Activated CD4-positive, alpha-beta T cell treated with anti-CD3 and anti-CD28 coated beads, Interleukin-2, amount 10 ng/mL, durations not matched to agents 7 days and 5 days (primary cell): ENCODE results near the gene CACFD1. TPM values are rescaled to one million over a fixed set of nuclear protein-coding genes. Genes with fewer than 3 reads are reported as not detected.

Source experiments
- CTCF ChIA-PET: fragments of 350-600 bp; sonication (Branson Sonifier 250); formaldehyde crosslinking; loops from one replicate; lab custom pipeline; 2021; ENCODE audit warnings: antibody characterized with exemption; lab: Charles Lee
- POLR2A ChIA-PET: fragments of 350-600 bp; sonication (Branson Sonifier 250); formaldehyde crosslinking; loops from one replicate; lab custom pipeline; 2021; ENCODE audit warnings: antibody characterized with exemption; lab: Charles Lee
- DNase-seq: peaks from one replicate; pipeline ENCODE4 v3.0.0-alpha.2; 2020
- H3K27ac Mint-ChIP-seq: one replicate; pipeline ENCODE4 v1.8.0; 2021; ENCODE audit warnings: mild to moderate bottlenecking, moderate library complexity, mixed read lengths
- H3K27me3 Mint-ChIP-seq: one replicate; pipeline ENCODE4 v1.8.0; 2021; ENCODE audit warnings: mixed read lengths
- H3K36me3 Mint-ChIP-seq: one replicate; pipeline ENCODE4 v1.8.0; 2021; ENCODE audit warnings: low read depth, mixed read lengths
- H3K4me1 Mint-ChIP-seq: one replicate; pipeline ENCODE4 v1.8.0; 2021; ENCODE audit warnings: mixed read lengths
- H3K4me3 Mint-ChIP-seq: one replicate; pipeline ENCODE4 v1.8.0; 2021; ENCODE audit warnings: mild to moderate bottlenecking, moderate library complexity, mixed read lengths
- H3K9me3 Mint-ChIP-seq: one replicate; pipeline ENCODE4 v1.8.0; 2021; ENCODE audit warnings: mixed read lengths
- total RNA-seq, 2 experiments: library from RNA; stranded (reverse); gene quantifications; one replicate each; pipeline ENCODE4 v1.2.3, GENCODE V29; 2021

The CACFD1 gene
- total RNA-seq, 2 experiments from 2014 or later = 0.75 to 1.3 TPM

DNA sequence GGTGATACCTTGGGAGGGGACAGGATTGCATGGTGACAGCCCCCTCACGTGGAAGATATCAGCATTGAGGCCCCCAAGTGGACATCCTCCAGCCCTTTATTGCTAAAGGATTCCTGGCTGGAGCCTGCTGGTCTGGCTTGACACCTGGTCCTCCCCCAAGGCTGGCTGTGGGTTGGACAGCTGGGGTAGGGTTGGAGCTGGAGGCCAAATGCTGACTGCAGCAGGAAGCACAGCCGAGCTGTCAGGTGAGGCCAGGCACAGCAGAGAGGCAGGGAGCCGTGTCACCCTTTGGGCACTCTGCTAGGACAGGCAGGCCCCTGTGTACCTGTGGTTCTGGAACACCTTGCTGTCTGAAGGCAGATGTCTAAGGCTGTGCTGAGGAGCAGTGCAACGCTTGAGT lies 2.2 kb downstream of the CACFD1 start:
- H3K4me1 Mint-ChIP-seq = peaks cover 2% of the 10 kb centered on the region
- ChIA-PET CTCF (interaction anchor here (1.3 kb wide), 1 partner anchor 12 kb away, joined by 4 read pairs; no protein-coding TSS in a partner anchor), POLR2A (no interaction called here)
- H3K27me3 Mint-ChIP-seq = peaks cover 6% of the 10 kb centered on the region
- no peak overlapping the region for H3K27ac Mint-ChIP-seq
- no peaks in the 10 kb centered on the region for H3K36me3 Mint-ChIP-seq
- no peaks in the 10 kb centered on the region for H3K9me3 Mint-ChIP-seq
- H3K4me3 Mint-ChIP-seq = no peak overlapping the region
- DNase-seq = no peak

GRCh38 chr9:133463234-133463863 lies 3.6 kb downstream of the CACFD1 start:
- H3K27me3 Mint-ChIP-seq = peaks cover 6% of the 10 kb centered on the region
- no peaks in the 10 kb centered on the region for H3K36me3 Mint-ChIP-seq
- CTCF ChIA-PET = interaction anchor here (1.3 kb wide), 1 partner anchor 13 kb away, joined by 4 read pairs; no protein-coding TSS in a partner anchor
- POLR2A ChIA-PET = no interaction called here
- no peaks in the 10 kb centered on the region for H3K9me3 Mint-ChIP-seq
- no peak overlapping the region for H3K27ac Mint-ChIP-seq
- H3K4me3 Mint-ChIP-seq = no peak overlapping the region
- peaks cover 2% of the 10 kb centered on the region for H3K4me1 Mint-ChIP-seq
- DNase-seq = no peak

GRCh38 chr9:133463864-133464615 lies 4.3 kb downstream of the CACFD1 start:
- H3K9me3 Mint-ChIP-seq = no peaks in the 10 kb centered on the region
- H3K27me3 Mint-ChIP-seq = peaks cover 6% of the 10 kb centered on the region
- POLR2A ChIA-PET = no interaction called here
- peaks cover 2% of the 10 kb centered on the region for H3K4me1 Mint-ChIP-seq
- DNase-seq = no peak
- CTCF ChIA-PET = no interaction called here
- no peak overlapping the region for H3K4me3 Mint-ChIP-seq
- no peak overlapping the region for H3K27ac Mint-ChIP-seq
- no peaks in the 10 kb centered on the region for H3K36me3 Mint-ChIP-seq

DNA sequence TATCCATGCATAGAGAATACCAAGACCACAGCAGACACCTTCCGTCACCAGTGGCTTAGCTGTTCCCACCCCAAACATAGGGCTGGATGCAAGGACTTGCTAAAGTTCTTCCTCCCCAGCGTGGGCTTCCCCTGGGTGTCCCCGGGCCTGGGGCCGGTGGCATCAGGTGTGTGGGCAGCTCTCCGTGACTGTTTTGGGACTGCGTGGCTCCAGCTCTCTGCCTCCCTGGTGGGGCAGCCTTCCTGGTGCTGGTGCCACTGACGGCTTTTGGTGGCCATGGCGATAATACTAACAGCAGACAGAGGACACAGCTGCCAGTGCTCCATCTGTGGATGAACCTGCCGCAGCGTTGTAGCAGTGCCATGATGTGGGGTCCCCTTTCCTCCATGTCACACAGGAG lies 4.9 kb downstream of the CACFD1 start:
- CTCF ChIA-PET = no interaction called here
- no peaks in the 10 kb centered on the region for H3K9me3 Mint-ChIP-seq
- DNase-seq = no peak

GRCh38 chr9:133465984-133466383 lies 6.2 kb downstream of the CACFD1 start:
- CTCF ChIA-PET = no interaction called here
- no peaks in the 10 kb centered on the region for H3K9me3 Mint-ChIP-seq
- no peaks in the 10 kb centered on the region for H3K4me1 Mint-ChIP-seq
- H3K4me3 Mint-ChIP-seq = no peak overlapping the region
- no peaks in the 10 kb centered on the region for H3K36me3 Mint-ChIP-seq
- POLR2A ChIA-PET = no interaction called here
- H3K27me3 Mint-ChIP-seq = peaks cover 6% of the 10 kb centered on the region
- no peak overlapping the region for H3K27ac Mint-ChIP-seq
- DNase-seq = no peak

More for the DNA sequence above, 4.9 kb downstream of the CACFD1 start:
- H3K4me1 Mint-ChIP-seq = peaks cover 2% of the 10 kb centered on the region
- H3K36me3 Mint-ChIP-seq = no peaks in the 10 kb centered on the region
- peaks cover 6% of the 10 kb centered on the region for H3K27me3 Mint-ChIP-seq
- POLR2A ChIA-PET = no interaction called here
- no peak overlapping the region for H3K4me3 Mint-ChIP-seq
- H3K27ac Mint-ChIP-seq = no peak overlapping the region

DNA sequence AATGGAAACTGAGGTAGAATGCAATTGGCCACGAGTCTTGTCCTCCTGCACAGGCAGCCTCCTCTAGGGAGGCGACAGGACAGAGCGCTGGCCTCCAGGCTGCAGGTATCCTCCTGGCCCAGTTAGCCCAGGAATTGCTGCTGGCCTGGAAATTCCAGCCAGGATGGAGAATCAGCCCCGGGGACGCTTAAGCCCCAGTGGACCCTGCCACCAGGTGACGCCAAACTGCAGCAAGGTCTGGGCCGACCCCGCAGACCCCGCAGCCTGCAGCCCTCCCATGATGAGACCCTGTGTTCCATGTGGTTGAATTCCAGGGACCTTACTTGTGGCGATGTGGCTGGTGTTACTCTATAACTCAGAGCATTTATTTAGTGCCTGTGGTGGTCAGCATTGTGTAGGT lies 7.3 kb downstream of the CACFD1 start:
- ChIA-PET CTCF (interaction anchor here (1.2 to 1.4 kb wide), 2 partner anchors 15 to 24 kb away, joined by 3 read pairs; no protein-coding TSS in a partner anchor), POLR2A (no interaction called here)
- Mint-ChIP-seq H3K4me1 (no peaks in the 10 kb centered on the region), H3K36me3 (no peaks in the 10 kb centered on the region), H3K9me3 (no peaks in the 10 kb centered on the region), H3K4me3 (no peak overlapping the region), H3K27ac (no peak overlapping the region), H3K27me3 (no peaks in the 10 kb centered on the region)
- DNase-seq = no peak

DNA sequence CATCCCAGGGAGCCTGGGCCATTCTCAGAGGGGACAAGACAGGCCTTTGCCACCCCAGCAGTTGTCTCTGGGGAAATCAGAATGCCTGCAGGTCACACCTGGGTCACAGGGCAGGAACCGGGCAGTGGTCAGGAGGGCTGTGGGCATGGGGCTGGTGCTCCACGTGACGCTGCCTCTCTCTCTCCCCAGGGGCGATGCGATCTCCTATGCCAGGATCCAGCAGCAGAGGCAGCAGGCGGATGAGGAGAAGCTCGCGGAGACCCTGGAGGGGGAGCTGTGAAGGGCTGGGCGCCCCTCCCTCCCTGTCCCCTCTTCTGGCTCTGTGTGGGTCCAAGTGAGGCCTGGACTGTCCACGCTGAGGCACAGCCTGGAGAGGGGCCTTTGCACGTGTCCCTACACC lies 8.6 kb downstream of the CACFD1 start:
- POLR2A ChIA-PET = no interaction called here
- Mint-ChIP-seq H3K9me3 (no peaks in the 10 kb centered on the region), H3K4me1 (no peaks in the 10 kb centered on the region), H3K4me3 (no peak overlapping the region), H3K27ac (no peak overlapping the region), H3K27me3 (no peaks in the 10 kb centered on the region), H3K36me3 (no peaks in the 10 kb centered on the region)
- CTCF ChIA-PET = interaction anchor here (0.6 to 1.4 kb wide), 3 partner anchors 14 to 562 kb away, joined by 3 read pairs; no protein-coding TSS in a partner anchor
- no peak for DNase-seq

DNA sequence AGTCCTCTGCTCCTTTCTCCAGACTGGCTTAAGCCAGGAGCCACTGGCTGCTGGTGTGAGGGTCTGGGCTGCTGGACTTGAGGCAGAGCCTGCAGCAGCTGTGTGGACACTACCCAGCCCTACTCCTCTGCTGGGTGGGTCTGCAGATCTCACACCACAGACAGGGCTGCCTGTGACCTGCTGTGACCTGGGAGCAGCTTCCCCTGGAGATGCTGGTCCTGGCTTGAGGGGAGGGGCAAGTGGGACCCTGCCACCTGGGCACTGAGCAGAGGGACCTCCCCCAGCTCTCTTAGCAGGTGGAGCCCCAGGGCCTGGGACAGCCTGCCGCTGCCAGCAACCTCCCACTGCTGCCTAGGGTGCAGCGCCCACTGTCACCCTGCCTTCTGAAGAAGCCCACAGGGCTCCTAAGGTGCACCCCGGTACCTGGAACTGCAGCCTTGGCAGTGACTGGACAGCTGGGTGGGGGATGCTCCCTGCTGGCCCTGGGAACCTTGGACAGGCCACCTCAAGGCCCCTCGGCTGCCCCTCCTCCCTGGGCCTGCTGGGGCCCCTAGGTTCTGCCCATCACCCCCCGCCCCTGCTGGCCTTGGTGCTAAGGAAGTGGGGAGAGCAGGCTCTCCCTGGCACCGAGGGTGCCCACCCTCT lies 9.1 kb downstream of the CACFD1 start:
- ChIA-PET CTCF (interaction anchor here (0.6 kb wide), 1 partner anchor 561 kb away, joined by 3 read pairs; no protein-coding TSS in a partner anchor), POLR2A (no interaction called here)
- H3K4me3 Mint-ChIP-seq = no peak overlapping the region

GRCh38 chr9:133470427-133470924 lies 10.7 kb downstream of the CACFD1 start:
- Mint-ChIP-seq H3K36me3 (no peaks in the 10 kb centered on the region), H3K27ac (no peak overlapping the region), H3K9me3 (no peaks in the 10 kb centered on the region), H3K4me3 (no peak overlapping the region), H3K4me1 (peaks cover 5% of the 10 kb centered on the region), H3K27me3 (no peaks in the 10 kb centered on the region)
- no peak for DNase-seq
- POLR2A ChIA-PET = no interaction called here
- CTCF ChIA-PET = no interaction called here

More for the DNA sequence above, 9.1 kb downstream of the CACFD1 start:
- Mint-ChIP-seq H3K9me3 (no peaks in the 10 kb centered on the region), H3K36me3 (no peaks in the 10 kb centered on the region), H3K4me1 (peaks cover under 1% of the 10 kb centered on the region), H3K27ac (no peak overlapping the region), H3K27me3 (no peaks in the 10 kb centered on the region)
- no peak for DNase-seq

GRCh38 chr9:133470988-133471387 lies 11.2 kb downstream of the CACFD1 start:
- Mint-ChIP-seq H3K27me3 (no peaks in the 10 kb centered on the region), H3K27ac (no peak overlapping the region), H3K4me3 (no peak overlapping the region), H3K4me1 (peaks cover 5% of the 10 kb centered on the region), H3K9me3 (no peaks in the 10 kb centered on the region), H3K36me3 (no peaks in the 10 kb centered on the region)
- CTCF ChIA-PET = no interaction called here
- POLR2A ChIA-PET = no interaction called here
- no peak for DNase-seq

DNA sequence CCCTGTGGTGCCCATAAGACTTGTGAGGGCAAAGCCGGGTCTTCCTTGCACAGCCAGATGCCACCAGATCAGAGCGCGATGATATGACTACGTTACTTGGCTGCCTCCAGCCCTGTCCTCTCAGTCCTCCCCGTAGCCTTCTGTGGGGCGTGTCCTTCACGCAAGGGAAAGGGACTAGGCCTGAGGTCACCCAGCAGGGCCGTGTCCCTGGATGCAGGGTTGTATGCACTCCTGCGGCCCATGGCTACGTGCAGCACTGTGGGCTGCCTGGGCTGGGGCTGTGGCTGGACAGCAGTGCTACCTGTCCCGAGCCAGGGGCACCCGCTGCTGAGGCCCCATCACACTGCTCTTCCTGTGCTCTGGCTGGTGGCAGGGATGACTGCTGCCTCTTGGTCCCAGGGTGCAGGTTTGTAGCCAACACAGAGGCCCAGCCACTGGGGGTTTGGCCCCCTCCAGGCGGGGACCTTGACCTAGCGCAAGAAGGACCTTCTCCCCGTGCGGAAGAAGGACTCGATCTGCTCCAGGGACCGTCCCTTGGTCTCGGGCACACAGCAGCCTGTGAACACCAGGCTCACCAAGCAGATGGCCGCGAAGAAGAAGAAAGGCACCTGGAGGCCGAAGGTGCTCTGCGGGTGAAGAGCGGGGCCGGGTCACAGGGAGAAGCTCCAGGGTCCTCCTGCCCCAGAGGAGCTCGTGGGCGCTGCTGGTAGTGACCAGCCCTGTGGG lies 11.9 kb downstream of the CACFD1 start:
- Mint-ChIP-seq H3K4me3 (no peak overlapping the region), H3K36me3 (no peaks in the 10 kb centered on the region), H3K27me3 (no peaks in the 10 kb centered on the region), H3K9me3 (no peaks in the 10 kb centered on the region), H3K4me1 (peaks cover 5% of the 10 kb centered on the region), H3K27ac (no peak overlapping the region)
- ChIA-PET CTCF (no interaction called here), POLR2A (no interaction called here)
- DNase-seq = no peak

DNA sequence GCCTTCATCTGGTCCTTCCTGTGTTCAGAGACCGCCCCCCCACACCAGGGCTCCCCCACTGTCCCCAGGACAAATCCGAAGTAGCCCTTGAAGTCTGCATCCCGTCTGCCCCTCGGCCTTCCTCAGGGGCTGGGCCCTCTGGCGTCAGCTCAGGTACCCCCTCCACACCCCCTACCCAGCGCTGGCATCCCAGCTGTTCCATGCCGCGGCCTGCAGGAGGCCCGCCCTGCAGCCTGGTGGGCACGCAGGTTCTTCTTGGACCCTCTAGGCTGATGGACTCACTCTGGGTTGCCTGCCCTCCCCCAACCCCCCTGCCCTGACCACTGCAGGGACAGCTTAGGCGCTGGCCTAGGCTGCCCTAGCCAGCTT lies 12.5 kb downstream of the CACFD1 start:
- H3K4me3 Mint-ChIP-seq = no peak overlapping the region
- H3K27me3 Mint-ChIP-seq = no peaks in the 10 kb centered on the region
- DNase-seq = no peak
- no peak overlapping the region for H3K27ac Mint-ChIP-seq
- peaks cover 5% of the 10 kb centered on the region for H3K4me1 Mint-ChIP-seq
- POLR2A ChIA-PET = no interaction called here
- no peaks in the 10 kb centered on the region for H3K36me3 Mint-ChIP-seq
- CTCF ChIA-PET = no interaction called here
- no peaks in the 10 kb centered on the region for H3K9me3 Mint-ChIP-seq
